OCI-LY7 (cell line): Measurements from ENCODE around the gene CUX1.

Source experiments
- CTCF ChIP-seq: fragments of 200-600 bp; sonication (generic); conservative IDR thresholded peaks from 2 replicates; pipeline ENCODE4 v1.5.1; 2014; ENCODE audit warnings: mild to moderate bottlenecking, antibody characterized with exemption, low read length, moderate library complexity, mixed read lengths
- EZH2phosphoT487 ChIP-seq: fragments of 200-600 bp; sonication (generic); IDR thresholded peaks from 2 replicates; pipeline ENCODE4 v1.6.1; 2018; ENCODE audit warnings: low read depth, borderline replicate concordance, mild to moderate bottlenecking, mixed run types, antibody characterized with exemption, low read length, moderate library complexity, mixed read lengths

DNA sequence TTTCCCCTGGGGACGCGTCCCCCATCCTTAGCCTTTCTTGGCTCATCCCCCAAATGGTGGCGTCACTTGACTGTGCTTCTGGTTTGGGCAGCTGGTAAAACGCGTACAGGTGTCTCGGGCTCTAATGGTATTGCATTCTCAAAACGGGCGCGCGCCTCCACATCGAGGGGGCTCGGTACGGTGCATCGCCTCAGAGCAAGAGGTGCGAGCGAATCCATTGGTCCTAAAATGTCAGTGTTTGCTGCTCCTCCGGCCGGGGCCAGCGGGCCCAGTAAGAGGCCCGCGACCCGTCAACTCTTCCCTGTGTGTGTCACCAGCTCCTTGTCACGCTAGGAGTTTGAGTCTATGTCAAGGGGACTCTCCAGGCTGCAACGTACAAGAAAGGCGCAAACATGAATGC, 378.6 kb downstream of the CUX1 start:
- TF ChIP-seq CTCF (no peak), EZH2phosphoT487 (no peak)
